GM21723 (cell line): ENCODE data around the gene CLEC4G.
A peak's percentile ranks its signal among the peaks of the same experiment; 100 is the strongest.
"Not testable (repeated sequence)": the region's sequence is repeated elsewhere in the genome, so short reads cannot be mapped to it uniquely, and the experiment has no call there.

Experiments used
- ATAC-seq: cut with Tn5 transposase; IDR thresholded peaks from one replicate; pipeline ENCODE4 v1.9.1; 2021; ENCODE audit warnings: mild to moderate bottlenecking, moderate library complexity; ENCODE audit not compliant: unreplicated experiment

The CLEC4G gene

GRCh38 chr19:7746903-7747884, 15.3 kb upstream of the CLEC4G start, which contains the start of gene CD209:
TSS of gene CD209 (minus strand) at chr19:7747534. CDS start at chr19:7747511, 23 bp downstream.
- no peak for ATAC-seq

GRCh38 chr19:7746306-7746705, 14.4 kb upstream of the CLEC4G start:
- ATAC-seq, result not testable (repeated sequence)

- no peak for ATAC-seq
These were observed 13.2 kb upstream of the CLEC4G start for GRCh38 chr19:7744871-7745650.

- no peak for ATAC-seq
These were observed 12.4 kb upstream of the CLEC4G start for GRCh38 chr19:7744199-7744786.

GRCh38 chr19:7743425-7743841, 11.5 kb upstream of the CLEC4G start:
- peak; percentile 69 for ATAC-seq

GRCh38 chr19:7742991-7743390, 11.1 kb upstream of the CLEC4G start:
- ATAC-seq, result no peak

- ATAC-seq, result no peak
These were observed 10.7 kb upstream of the CLEC4G start for GRCh38 chr19:7742575-7742974.

- ATAC-seq, result no peak
These were observed 8.8 kb upstream of the CLEC4G start for GRCh38 chr19:7740682-7741054.

- ATAC-seq, result no peak
These were observed 8.1 kb upstream of the CLEC4G start for GRCh38 chr19:7739801-7740681.

GRCh38 chr19:7739211-7739755, 7.4 kb upstream of the CLEC4G start:
- ATAC-seq, result no peak

- ATAC-seq, result no peak
These were observed 6.1 kb upstream of the CLEC4G start for GRCh38 chr19:7738023-7738422.

- ATAC-seq, result no peak
These were observed 5.3 kb upstream of the CLEC4G start for GRCh38 chr19:7737215-7737614.

- ATAC-seq, result no peak
These were observed 4.2 kb upstream of the CLEC4G start for GRCh38 chr19:7736148-7736547.

- no peak for ATAC-seq
These were observed 2.6 kb upstream of the CLEC4G start for GRCh38 chr19:7734220-7735203.

GRCh38 chr19:7733376-7733775, 1.5 kb upstream of the CLEC4G start:
- ATAC-seq, result no peak

GRCh38 chr19:7731615-7732014, 295 bp downstream of the CLEC4G start:
- ATAC-seq, result no peak

- ATAC-seq, result no peak
These were observed 703 bp downstream of the CLEC4G start for GRCh38 chr19:7731218-7731595.

- ATAC-seq, result no peak
These were observed 1.4 kb downstream of the CLEC4G start for GRCh38 chr19:7730286-7731217.
